SK-N-SH (cell line): ENCODE data around the gene TFF3. TPM values are rescaled to one million over a fixed set of nuclear protein-coding genes. Genes with fewer than 3 reads are reported as not detected.

ENCODE experiments used
- CTCF ChIA-PET: fragments of 300-600, 350-600 bp; formaldehyde crosslinking; extraction: SDS; loops from one replicate; lab custom pipeline; 2021; lab: Yijun Ruan, JAX
- POLR2A ChIA-PET: fragments of 350-600 bp; sonication (Branson Sonifier 250); formaldehyde crosslinking; extraction: SDS; loops from one replicate; lab custom pipeline; 2020; ENCODE audit warnings: antibody characterized with exemption, inconsistent platforms; lab: Yijun Ruan, JAX
- DNase-seq: peaks from one replicate; pipeline ENCODE4 v3.0.0; 2012
- H2AFZ ChIP-seq: fragments of 200-600 bp; sonication (generic); 2 replicates; pipeline ENCODE4 v1.8.1; 2016; ENCODE audit warnings: antibody characterized with exemption, mild to moderate bottlenecking, low read depth
- H3F3A ChIP-seq: fragments of 200-600 bp; sonication (generic); replicated peaks from 2 replicates; pipeline ENCODE3; 2016; ENCODE audit warnings: antibody characterized with exemption, mild to moderate bottlenecking; ENCODE audit not compliant: insufficient read depth
- H3K27ac ChIP-seq, 2 experiments: fragments of 200-500 bp in 1 of 2; fragments of 200-600 bp in 1 of 2; sonication (Bioruptor generic) in 1 of 2; sonication (generic), shearing (Covaris generic) in 1 of 2; 2 replicates each; pipeline versions ENCODE4 v1.5.1 to v1.6.1; 2014 to 2016; ENCODE audit warnings: low read depth in 2 of 2, inconsistent platforms in 1 of 2, low read length in 1 of 2, mild to moderate bottlenecking in 1 of 2, mixed read lengths in 1 of 2
- H3K27me3 ChIP-seq: fragments of 200-600 bp; sonication (generic), shearing (Covaris generic); 2 replicates; pipeline ENCODE4 v1.6.1; 2016; ENCODE audit warnings: mixed run types; ENCODE audit not compliant: insufficient read depth
- H3K36me3 ChIP-seq, 2 experiments: fragments of 200-500 bp in 1 of 2; fragments of 200-600 bp in 1 of 2; sonication (Bioruptor generic) in 1 of 2; sonication (generic) in 1 of 2; replicated peaks in 1 of 2; 2 replicates each; pipeline versions ENCODE3 to v1.5.1; 2014 to 2016; ENCODE audit warnings: low read length in 1 of 2, mild to moderate bottlenecking in 1 of 2; ENCODE audit not compliant: insufficient read depth in 2 of 2, control insufficient read depth in 1 of 2
- H3K4me1 ChIP-seq, 2 experiments: fragments of 200-500 bp in 1 of 2; fragments of 200-600 bp in 1 of 2; sonication (Bioruptor generic) in 1 of 2; sonication (generic), shearing (Covaris generic) in 1 of 2; 2 replicates each; pipeline versions ENCODE4 v1.5.1 to v1.6.1; 2014 to 2016; ENCODE audit warnings: low read depth in 1 of 2, low read length in 1 of 2, mixed run types in 1 of 2; ENCODE audit not compliant: insufficient read depth in 2 of 2, control insufficient read depth in 1 of 2
- H3K4me2 ChIP-seq: fragments of 200-600 bp; sonication (generic), shearing (Covaris generic); 2 replicates; pipeline ENCODE4 v1.6.1; 2017; ENCODE audit warnings: mixed run types
- H3K4me3 ChIP-seq, 2 experiments: fragments of 200-500 bp in 1 of 2; fragments of 200-600 bp in 1 of 2; sonication (Bioruptor generic) in 1 of 2; sonication (generic), shearing (Covaris generic) in 1 of 2; 2 replicates each; pipeline versions ENCODE4 v1.5.1 to v1.8.1; 2014 to 2016; ENCODE audit warnings: low read depth in 2 of 2, inconsistent platforms in 1 of 2, low read length in 1 of 2, mild to moderate bottlenecking in 1 of 2, mixed read lengths in 1 of 2, moderate library complexity in 1 of 2
- H3K79me2 ChIP-seq: fragments of 200-600 bp; sonication (generic); 2 replicates; pipeline ENCODE4 v1.8.1; 2017; ENCODE audit warnings: mild to moderate bottlenecking; ENCODE audit not compliant: insufficient read depth
- H3K9ac ChIP-seq: fragments of 200-600 bp; sonication (generic); 2 replicates; pipeline ENCODE4 v1.6.1; 2017; ENCODE audit warnings: mixed run types
- H3K9me2 ChIP-seq: fragments of 200-600 bp; sonication (generic); 2 replicates; pipeline ENCODE4 v1.6.1; 2017; ENCODE audit warnings: mixed run types
- H3K9me3 ChIP-seq: fragments of 200-600 bp; sonication (generic); 2 replicates; pipeline ENCODE4 v1.6.1; 2017; ENCODE audit warnings: mixed run types, mild to moderate bottlenecking, moderate library complexity
- H4K20me1 ChIP-seq: fragments of 200-600 bp; sonication (generic); 2 replicates; pipeline ENCODE4 v1.6.1; 2017; ENCODE audit warnings: mild to moderate bottlenecking, mixed run types; ENCODE audit not compliant: insufficient read depth
- CHD2 ChIP-seq: fragments of 150-350 bp; IDR thresholded peaks from 2 replicates; pipeline ENCODE4 v1.6.1; 2018; ENCODE audit warnings: low read length; ENCODE audit not compliant: partially characterized antibody
- ELF1 ChIP-seq: IDR thresholded peaks from 2 replicates; pipeline ENCODE4 v1.4.0; 2012
- EP300 ChIP-seq, 2 experiments: IDR thresholded peaks; 2 replicates each; pipeline versions ENCODE4 v1.4.0 to v1.6.1; 2012; ENCODE audit warnings: borderline replicate concordance in 1 of 2, low read depth in 1 of 2, low read length in 1 of 2
- FOSL2 ChIP-seq: IDR thresholded peaks from 2 replicates; pipeline ENCODE4 v1.4.0; 2012; ENCODE audit warnings: low read depth, mild to moderate bottlenecking, moderate library complexity, borderline replicate concordance
- FOXM1 ChIP-seq: IDR thresholded peaks from 2 replicates; pipeline ENCODE4 v1.4.0; 2012; ENCODE audit warnings: low read depth, mild to moderate bottlenecking
- GATA2 ChIP-seq: sonication (generic); formaldehyde crosslinking; IDR thresholded peaks from 2 replicates; pipeline ENCODE4 v1.5.0; 2020; ENCODE audit warnings: mild to moderate bottlenecking, missing genetic modification reagents
- MAX ChIP-seq: IDR thresholded peaks from 2 replicates; pipeline ENCODE4 v1.4.0; 2012; ENCODE audit warnings: low read depth
- MEF2A ChIP-seq: IDR thresholded peaks from 2 replicates; pipeline ENCODE4 v1.4.0; 2012; ENCODE audit warnings: low read depth, borderline replicate concordance
- MXI1 ChIP-seq: IDR thresholded peaks from 2 replicates; pipeline ENCODE4 v1.6.1; 2012; ENCODE audit warnings: mild to moderate bottlenecking, low read depth, low read length, improper control_type of control experiment
- POLR2AphosphoS5 ChIP-seq: IDR thresholded peaks from 2 replicates; pipeline ENCODE4 v1.6.1; 2012; ENCODE audit warnings: low read depth, low read length
- RAD21 ChIP-seq: IDR thresholded peaks from 2 replicates; pipeline ENCODE4 v1.6.1; 2012; ENCODE audit warnings: mild to moderate bottlenecking, low read length
- TAF1 ChIP-seq: IDR thresholded peaks from 2 replicates; pipeline ENCODE4 v1.6.1; 2012; ENCODE audit warnings: low read depth, mild to moderate bottlenecking, low read length, moderate library complexity, borderline replicate concordance
- TCF12 ChIP-seq: IDR thresholded peaks from 2 replicates; pipeline ENCODE4 v1.4.0; 2012
- WGBS: methylation state at CpG from one replicate; pipeline ENCODE4 v1.1.6; 2017; ENCODE audit warnings: low lambda C conversion rate; 5-methylcytosine and 5-hydroxymethylcytosine counted together
- polyA plus RNA-seq, 3 experiments: library from polyadenylated mRNA; depleted of rRNA; stranded (reverse); fragments of >200 nt; gene quantifications; 2 replicates each; pipeline ENCODE4 v1.2.3, GENCODE V29; 2012
- TF ChIP-seq, protein P1 (sequence below): IDR thresholded peaks from 2 replicates; pipeline ENCODE4 v1.6.1; 2012; ENCODE audit warnings: mild to moderate bottlenecking, low read depth, low read length, moderate library complexity
- TF ChIP-seq, protein P2 (sequence below): IDR thresholded peaks from 2 replicates; pipeline ENCODE4 v1.4.0; 2012; ENCODE audit warnings: low read depth, borderline replicate concordance

Gene TFF3
- polyA plus RNA-seq, 1 of the 3 experiments (the other 2 are of a cell fraction) = not detected

DNA sequence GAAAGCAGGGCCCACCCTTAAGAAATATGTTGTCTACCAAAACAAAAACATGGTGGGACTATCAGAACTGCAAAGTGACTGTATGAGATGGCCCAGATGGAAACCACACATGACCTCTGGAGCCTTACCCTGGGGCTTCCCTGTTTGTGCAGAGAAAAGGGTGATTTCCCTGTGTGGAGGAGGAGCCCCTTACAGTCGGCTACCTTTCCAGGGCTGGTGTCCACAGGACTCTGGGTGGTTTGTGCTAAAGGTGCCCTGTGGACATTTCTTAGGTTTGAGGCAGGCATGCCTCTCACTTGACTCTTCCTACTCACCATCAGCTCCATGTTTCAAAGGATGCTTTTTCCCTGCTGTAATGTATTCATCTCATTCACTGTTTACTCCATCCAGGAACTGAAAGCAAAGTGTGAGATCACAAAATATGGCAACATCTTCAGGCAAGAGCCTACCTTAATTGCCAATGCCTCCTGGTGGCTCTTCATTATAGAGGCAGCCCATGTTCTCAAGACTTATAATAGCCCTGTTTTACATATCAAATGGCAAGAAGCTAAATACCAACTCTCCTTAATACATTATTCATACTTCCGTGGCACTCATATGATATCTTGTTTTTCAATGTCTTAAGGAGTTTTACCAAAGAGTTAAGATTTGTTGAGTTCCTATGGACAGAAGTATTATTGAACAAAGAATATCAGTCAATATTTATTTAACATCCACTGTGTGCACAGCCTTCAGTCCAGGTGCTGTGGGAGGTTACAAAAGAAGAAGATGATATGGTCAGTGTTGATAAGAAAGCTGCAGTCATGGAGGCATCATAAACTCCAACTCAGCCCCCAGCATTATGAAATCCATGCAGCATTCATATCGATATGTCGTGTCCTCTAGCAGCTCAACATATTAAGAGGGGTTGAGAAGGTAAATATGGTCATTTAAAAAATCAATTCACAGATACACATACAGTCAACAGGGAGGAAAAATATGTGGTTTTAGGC is 15.5 kb upstream of the TFF3 start:
- H3K4me3 ChIP-seq = no peak overlapping the region
- no peaks in the 10 kb centered on the region for H3K36me3 ChIP-seq
- TF ChIP-seq GATA2 (CRISPR knock-in tag) = no peak
- TF ChIP-seq ELF1 = no peak
- no peak for TF ChIP-seq TCF12
- TF ChIP-seq EP300 (IDR thresholded peaks at IDR 0.05; ENCODE audit: borderline replicate concordance in 1 of 2, low read depth in 1 of 2, low read length in 1 of 2) = no peak
- TF ChIP-seq, protein P1, sequence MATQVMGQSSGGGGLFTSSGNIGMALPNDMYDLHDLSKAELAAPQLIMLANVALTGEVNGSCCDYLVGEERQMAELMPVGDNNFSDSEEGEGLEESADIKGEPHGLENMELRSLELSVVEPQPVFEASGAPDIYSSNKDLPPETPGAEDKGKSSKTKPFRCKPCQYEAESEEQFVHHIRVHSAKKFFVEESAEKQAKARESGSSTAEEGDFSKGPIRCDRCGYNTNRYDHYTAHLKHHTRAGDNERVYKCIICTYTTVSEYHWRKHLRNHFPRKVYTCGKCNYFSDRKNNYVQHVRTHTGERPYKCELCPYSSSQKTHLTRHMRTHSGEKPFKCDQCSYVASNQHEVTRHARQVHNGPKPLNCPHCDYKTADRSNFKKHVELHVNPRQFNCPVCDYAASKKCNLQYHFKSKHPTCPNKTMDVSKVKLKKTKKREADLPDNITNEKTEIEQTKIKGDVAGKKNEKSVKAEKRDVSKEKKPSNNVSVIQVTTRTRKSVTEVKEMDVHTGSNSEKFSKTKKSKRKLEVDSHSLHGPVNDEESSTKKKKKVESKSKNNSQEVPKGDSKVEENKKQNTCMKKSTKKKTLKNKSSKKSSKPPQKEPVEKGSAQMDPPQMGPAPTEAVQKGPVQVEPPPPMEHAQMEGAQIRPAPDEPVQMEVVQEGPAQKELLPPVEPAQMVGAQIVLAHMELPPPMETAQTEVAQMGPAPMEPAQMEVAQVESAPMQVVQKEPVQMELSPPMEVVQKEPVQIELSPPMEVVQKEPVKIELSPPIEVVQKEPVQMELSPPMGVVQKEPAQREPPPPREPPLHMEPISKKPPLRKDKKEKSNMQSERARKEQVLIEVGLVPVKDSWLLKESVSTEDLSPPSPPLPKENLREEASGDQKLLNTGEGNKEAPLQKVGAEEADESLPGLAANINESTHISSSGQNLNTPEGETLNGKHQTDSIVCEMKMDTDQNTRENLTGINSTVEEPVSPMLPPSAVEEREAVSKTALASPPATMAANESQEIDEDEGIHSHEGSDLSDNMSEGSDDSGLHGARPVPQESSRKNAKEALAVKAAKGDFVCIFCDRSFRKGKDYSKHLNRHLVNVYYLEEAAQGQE = no peak
- no peak for TF ChIP-seq CHD2
- TF ChIP-seq MXI1 = no peak
- TF ChIP-seq FOXM1 = no peak
- no peak for TF ChIP-seq TAF1
- no peak for TF ChIP-seq MEF2A
- TF ChIP-seq RAD21 = no peak
- TF ChIP-seq MAX = no peak
- no peak for TF ChIP-seq FOSL2
- TF ChIP-seq, protein P2, sequence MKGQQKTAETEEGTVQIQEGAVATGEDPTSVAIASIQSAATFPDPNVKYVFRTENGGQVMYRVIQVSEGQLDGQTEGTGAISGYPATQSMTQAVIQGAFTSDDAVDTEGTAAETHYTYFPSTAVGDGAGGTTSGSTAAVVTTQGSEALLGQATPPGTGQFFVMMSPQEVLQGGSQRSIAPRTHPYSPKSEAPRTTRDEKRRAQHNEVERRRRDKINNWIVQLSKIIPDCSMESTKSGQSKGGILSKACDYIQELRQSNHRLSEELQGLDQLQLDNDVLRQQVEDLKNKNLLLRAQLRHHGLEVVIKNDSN = no peak
- no peak for TF ChIP-seq POLR2AphosphoS5
- TF ChIP-seq, all 33 proteins: peak for 0
- no peak overlapping the region for H3K9ac ChIP-seq
- H3F3A ChIP-seq = no peaks in the 10 kb centered on the region
- H3K4me2 ChIP-seq = no peak overlapping the region
- H3K27me3 ChIP-seq = no peaks in the 10 kb centered on the region
- CTCF ChIA-PET = interaction anchor here (2.1 kb wide), 1 partner anchor 21 kb away, joined by 10 read pairs; no protein-coding TSS in a partner anchor
- H2AFZ ChIP-seq = no peak overlapping the region
- H4K20me1 ChIP-seq = no peaks in the 10 kb centered on the region
- H3K79me2 ChIP-seq = no peaks in the 10 kb centered on the region
- no peak for DNase-seq
- H3K9me3 ChIP-seq = no peaks in the 10 kb centered on the region
- no peaks in the 10 kb centered on the region for H3K9me2 ChIP-seq
- WGBS = 5% methylated on average over 4 of the region's 4 CpGs
- no peaks in the 10 kb centered on the region for H3K4me1 ChIP-seq
- POLR2A ChIA-PET = no interaction called here
- no peak overlapping the region for H3K27ac ChIP-seq
